Measurements from ENCODE around the gene ESRRB.

The ESRRB gene

DNA sequence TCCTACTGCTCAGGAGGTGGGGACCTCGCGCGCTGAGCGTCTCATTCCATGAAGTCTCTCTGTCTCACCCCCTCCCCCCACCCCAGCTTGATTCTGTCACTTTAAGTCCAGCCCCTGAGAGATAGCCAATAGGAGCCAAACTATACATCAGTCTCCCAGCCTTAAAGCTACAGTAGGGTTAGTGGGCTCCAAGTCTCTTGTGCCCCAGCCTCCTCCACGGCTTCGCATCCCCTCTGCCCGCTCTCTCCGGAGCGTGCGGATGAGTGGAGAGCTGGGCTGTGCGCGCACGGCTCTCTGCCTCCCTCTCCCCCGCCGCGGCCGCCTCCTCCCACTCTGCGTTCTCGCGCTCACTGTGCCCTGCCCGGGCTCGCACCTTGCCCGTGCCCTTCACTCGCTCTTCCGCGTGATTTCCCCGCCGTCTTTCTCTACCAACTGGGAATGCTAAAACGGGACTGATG lies at the start of gene ESRRB:
Gene ESRRB (plus strand): TSS at position 191 of the 458 bp plus-strand sequence. CDS start 265 bp downstream, at position 456.
- H3K4me3 ChIP-seq (ENCODE audit: control insufficient read depth, low read depth, low read length): peak within 1 kb of the TSS; percentile 12
- DNase-seq (ENCODE audit: low read depth): peak; percentile 5

DNA sequence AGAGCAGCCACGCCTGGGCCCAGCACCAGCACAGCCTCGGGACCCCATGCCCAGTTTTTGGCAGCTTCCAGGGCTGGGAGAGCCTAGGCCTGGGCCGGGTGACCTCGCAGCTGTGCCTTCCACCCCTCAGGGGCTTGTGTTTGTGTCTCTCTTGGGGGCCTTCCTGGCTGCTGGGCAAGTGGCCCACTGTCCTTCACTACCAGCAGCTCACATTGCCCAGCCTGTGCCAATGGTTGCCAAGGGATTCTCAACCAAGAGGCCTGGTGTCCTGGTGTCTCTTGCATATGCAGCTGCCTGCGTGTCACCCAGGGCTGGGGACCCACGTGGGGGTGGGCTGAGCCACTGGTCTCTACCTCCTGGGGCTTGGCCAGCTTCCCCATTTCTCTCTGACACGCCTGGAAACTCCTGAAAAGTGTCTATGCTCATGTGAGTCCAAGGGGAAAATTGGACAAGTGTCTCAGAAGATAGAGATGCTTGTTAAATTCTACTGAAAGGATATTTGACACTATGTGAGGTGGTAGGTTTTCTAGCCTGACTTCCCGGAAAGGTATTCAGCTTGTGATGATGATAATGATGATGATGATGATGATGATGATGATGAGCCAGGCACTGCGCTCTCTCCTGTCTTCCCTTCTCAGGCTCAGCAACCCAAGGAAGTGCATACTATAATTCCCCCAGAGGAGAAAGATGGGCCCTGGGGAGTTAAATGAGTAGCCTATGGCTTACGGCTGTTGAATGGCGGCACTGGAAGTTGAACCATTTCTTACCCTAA lies 48.8 kb upstream of the ESRRB start:
- DNase-seq (ENCODE audit: low read depth): no peak
- TF ChIP-seq, protein P1, sequence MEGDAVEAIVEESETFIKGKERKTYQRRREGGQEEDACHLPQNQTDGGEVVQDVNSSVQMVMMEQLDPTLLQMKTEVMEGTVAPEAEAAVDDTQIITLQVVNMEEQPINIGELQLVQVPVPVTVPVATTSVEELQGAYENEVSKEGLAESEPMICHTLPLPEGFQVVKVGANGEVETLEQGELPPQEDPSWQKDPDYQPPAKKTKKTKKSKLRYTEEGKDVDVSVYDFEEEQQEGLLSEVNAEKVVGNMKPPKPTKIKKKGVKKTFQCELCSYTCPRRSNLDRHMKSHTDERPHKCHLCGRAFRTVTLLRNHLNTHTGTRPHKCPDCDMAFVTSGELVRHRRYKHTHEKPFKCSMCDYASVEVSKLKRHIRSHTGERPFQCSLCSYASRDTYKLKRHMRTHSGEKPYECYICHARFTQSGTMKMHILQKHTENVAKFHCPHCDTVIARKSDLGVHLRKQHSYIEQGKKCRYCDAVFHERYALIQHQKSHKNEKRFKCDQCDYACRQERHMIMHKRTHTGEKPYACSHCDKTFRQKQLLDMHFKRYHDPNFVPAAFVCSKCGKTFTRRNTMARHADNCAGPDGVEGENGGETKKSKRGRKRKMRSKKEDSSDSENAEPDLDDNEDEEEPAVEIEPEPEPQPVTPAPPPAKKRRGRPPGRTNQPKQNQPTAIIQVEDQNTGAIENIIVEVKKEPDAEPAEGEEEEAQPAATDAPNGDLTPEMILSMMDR (conservative IDR thresholded peaks at IDR 0.05; ENCODE audit: control insufficient read depth, insufficient read depth, low read depth, low read length): no peak

More for the DNA sequence above, at the start of gene ESRRB:
- TF ChIP-seq, protein P1 (conservative IDR thresholded peaks at IDR 0.05; ENCODE audit: control insufficient read depth, insufficient read depth, low read depth, low read length): no peak

DNA sequence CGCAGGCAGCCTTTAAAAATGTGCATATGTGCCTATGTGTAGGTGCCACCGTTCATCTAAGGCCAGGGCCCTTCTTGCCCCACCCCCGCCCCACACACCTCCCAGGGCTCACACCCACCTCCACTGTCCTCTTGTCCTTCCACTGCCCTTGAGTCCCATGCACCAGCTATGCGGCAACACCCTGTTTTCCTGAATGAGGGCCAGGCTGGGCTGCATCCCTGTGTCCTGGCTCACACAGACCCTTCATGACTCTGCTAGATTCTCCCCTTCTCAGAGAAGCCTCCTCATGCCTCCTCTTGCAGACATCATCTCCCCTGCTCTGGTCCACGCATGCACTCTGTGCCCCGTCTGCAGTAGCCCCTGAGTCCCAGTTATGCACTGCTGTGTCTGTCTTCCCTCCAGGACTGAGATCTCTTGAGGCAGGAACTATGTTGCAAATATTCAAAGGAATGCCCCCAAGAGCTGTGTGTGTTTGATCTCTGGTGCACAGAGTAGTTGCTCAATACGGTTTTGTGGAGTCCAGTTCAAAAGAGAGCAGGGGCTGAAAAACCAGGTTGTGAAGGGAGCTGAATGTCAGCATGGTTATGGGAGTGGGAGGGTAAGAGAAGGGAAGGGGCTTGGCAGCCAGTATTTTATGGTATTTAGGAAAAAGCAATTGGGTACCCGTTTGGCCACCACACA lies 47.3 kb upstream of the ESRRB start:
- TF ChIP-seq, protein P1 (conservative IDR thresholded peaks at IDR 0.05; ENCODE audit: control insufficient read depth, insufficient read depth, low read depth, low read length): no peak
- DNase-seq (ENCODE audit: low read depth): no peak
- no peak overlapping the region for H3K4me3 ChIP-seq (ENCODE audit: control insufficient read depth, low read depth, low read length)

More for the DNA sequence above, 48.8 kb upstream of the ESRRB start:
- H3K4me3 ChIP-seq (ENCODE audit: control insufficient read depth, low read depth, low read length): no peak overlapping the region

DNA sequence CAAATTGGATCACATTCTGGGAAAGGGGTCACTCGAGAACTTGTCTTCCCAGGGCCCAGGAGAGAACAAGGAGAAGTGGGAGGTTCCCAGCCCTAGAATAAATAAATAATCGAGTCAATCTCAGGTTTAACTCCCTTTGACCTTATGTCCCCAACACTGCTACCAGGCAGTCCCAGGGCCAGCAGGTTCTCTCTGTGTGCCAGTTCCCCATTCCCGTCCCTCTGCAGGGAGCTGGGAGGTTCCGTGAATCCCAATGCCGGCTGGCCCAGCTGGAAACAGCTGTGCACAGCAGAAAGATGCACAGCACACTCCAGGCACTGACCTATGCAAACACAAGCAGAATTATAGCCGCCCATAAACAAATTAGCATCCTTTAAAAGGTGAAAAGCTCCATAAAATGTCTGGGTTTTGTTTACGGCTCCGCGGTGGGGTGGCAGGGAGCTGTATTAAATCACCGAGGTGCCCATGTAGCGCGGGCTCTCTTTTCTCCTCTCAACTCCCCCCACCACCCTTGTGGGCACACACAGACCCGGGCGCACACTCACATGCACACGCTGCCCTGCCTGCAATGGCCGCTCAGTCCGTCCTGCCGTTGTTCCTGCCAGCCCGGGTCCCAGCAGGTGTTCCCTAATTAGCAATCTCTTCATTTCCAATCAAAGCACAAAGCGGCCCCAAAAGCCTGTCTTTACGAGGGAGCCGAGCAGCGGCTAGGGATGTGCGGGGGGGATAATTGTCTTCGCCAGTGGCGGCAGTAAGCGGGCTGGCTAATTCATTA lies 46.6 kb upstream of the ESRRB start:
- TF ChIP-seq, protein P1 (conservative IDR thresholded peaks at IDR 0.05; ENCODE audit: control insufficient read depth, insufficient read depth, low read depth, low read length): no peak
- DNase-seq (ENCODE audit: low read depth): no peak
- no peak overlapping the region for H3K4me3 ChIP-seq (ENCODE audit: control insufficient read depth, low read depth, low read length)

DNA sequence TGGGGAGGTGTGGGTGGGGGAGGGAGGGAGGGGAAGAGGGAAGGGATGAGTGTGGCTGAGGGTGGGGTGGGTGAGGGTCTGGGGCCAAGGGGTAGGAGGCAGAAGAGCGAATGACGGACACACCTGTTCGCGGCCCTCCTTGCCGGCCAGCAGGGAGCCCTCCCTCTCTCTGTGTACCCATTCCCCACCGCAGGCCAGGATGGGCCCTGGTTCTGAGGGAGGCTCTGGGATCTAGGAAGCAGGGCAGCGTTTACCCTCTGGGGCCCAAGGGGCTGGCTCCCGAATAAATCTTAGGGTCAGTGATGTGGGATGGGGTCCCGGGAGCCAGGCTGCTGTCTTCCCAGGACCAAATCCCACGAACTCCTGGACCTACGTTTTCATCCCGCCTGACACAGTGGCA lies 46.0 kb upstream of the ESRRB start:
- H3K4me3 ChIP-seq (ENCODE audit: control insufficient read depth, low read depth, low read length): no peak overlapping the region
- TF ChIP-seq, protein P1 (conservative IDR thresholded peaks at IDR 0.05; ENCODE audit: control insufficient read depth, insufficient read depth, low read depth, low read length): no peak
- no peak for DNase-seq (ENCODE audit: low read depth)

All from fibroblast of mammary gland (primary cell).